Calu3 (cell line): ENCODE measurements around the gene KRTDAP. TPM values are rescaled to one million over a fixed set of nuclear protein-coding genes. Genes with fewer than 3 reads are reported as not detected.

Experiments
- BruUV-seq: library from RNA; stranded (reverse); fragments of 400-500 nt; replicated peaks from 2 replicates; lab custom pipeline; 2021; lab: Mats Ljungman, UMichigan
- CTCF ChIA-PET: fragments of 300-600 bp; sonication (Branson Sonifier 250); formaldehyde crosslinking; loops from one replicate; lab custom pipeline; 2022; ENCODE audit warnings: antibody characterized with exemption; lab: Charles Lee
- DNase-seq: peaks from one replicate; pipeline ENCODE4 v3.0.0; 2022
- H3K27ac Mint-ChIP-seq: one replicate; pipeline ENCODE4 v1.8.0; 2022; ENCODE audit warnings: mixed read lengths; ENCODE audit not compliant: unreplicated experiment
- H3K27me3 Mint-ChIP-seq: one replicate; pipeline ENCODE4 v1.8.0; 2022; ENCODE audit warnings: mixed read lengths; ENCODE audit not compliant: unreplicated experiment
- H3K36me3 Mint-ChIP-seq: one replicate; pipeline ENCODE4 v1.8.0; 2022; ENCODE audit warnings: mild to moderate bottlenecking, moderate library complexity, mixed read lengths; ENCODE audit not compliant: insufficient read depth, unreplicated experiment
- H3K4me1 Mint-ChIP-seq: one replicate; pipeline ENCODE4 v1.8.0; 2022; ENCODE audit warnings: mild to moderate bottlenecking, low read depth, mixed read lengths; ENCODE audit not compliant: unreplicated experiment
- H3K4me3 Mint-ChIP-seq: one replicate; pipeline ENCODE4 v1.8.0; 2022; ENCODE audit warnings: mild to moderate bottlenecking, low read depth, moderate library complexity, mixed read lengths; ENCODE audit not compliant: unreplicated experiment
- H3K9me3 Mint-ChIP-seq: one replicate; pipeline ENCODE4 v1.8.0; 2022; ENCODE audit warnings: low read depth, mixed read lengths; ENCODE audit not compliant: unreplicated experiment
- CTCF ChIP-seq: fragments of 200-600 bp; IDR thresholded peaks from one replicate; pipeline ENCODE4 v1.8.0; 2022; ENCODE audit warnings: antibody characterized with exemption; ENCODE audit not compliant: unreplicated experiment
- intact Hi-C: fragments of 100-400 bp; cut with micrococcal nuclease; formaldehyde crosslinking; loops from one replicate; pipeline ENCODE4 v1.10.0; 2022; ENCODE audit not compliant: unreplicated experiment
- total RNA-seq: library from RNA; stranded (reverse); gene quantifications from 2 replicates; pipeline ENCODE4 v1.2.3, GENCODE V29; 2022

The KRTDAP gene
- total RNA-seq, 1 experiment from 2014 or later, result not detected

DNA sequence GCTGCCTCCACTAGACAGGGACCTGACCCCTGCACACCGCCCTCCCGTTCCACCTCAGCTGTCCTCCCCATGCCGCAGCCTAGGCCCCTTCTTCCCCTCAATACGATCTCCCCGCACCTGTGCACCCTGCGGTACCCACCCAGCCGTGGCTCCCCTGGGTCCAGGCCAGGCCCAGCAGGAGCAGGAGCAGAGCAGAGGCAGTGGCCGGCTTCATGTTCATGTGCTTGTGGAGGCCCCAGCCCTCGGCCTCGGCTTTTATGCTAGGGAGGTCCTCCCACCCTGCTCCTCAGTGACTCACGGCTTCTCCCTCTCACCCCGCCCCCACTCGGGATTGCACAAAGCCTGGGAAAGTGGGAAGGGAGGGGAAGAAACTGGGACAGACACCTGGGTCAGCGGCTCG, 11.4 kb upstream of the KRTDAP start:
- H3K4me3 Mint-ChIP-seq, result no peak overlapping the region
- H3K4me1 Mint-ChIP-seq, result no peaks in the 10 kb centered on the region
- CTCF ChIA-PET, result no interaction called here
- H3K36me3 Mint-ChIP-seq, result peaks cover 72% of the 10 kb centered on the region
- H3K9me3 Mint-ChIP-seq, result no peaks in the 10 kb centered on the region
- no peaks in the 10 kb centered on the region for H3K27me3 Mint-ChIP-seq
- DNase-seq, result no peak
- H3K27ac Mint-ChIP-seq, result no peak overlapping the region
- BruUV-seq, result no TSS peak
- intact Hi-C loops, result no loop called here
- TF ChIP-seq CTCF, result no peak

- CTCF ChIA-PET, result no interaction called here
- H3K4me1 Mint-ChIP-seq, result no peaks in the 10 kb centered on the region
- no peak for TF ChIP-seq CTCF
- no peak for DNase-seq
- H3K27me3 Mint-ChIP-seq, result no peaks in the 10 kb centered on the region
- no peaks in the 10 kb centered on the region for H3K9me3 Mint-ChIP-seq
- H3K27ac Mint-ChIP-seq, result no peak overlapping the region
- BruUV-seq, result no TSS peak
- intact Hi-C loops, result no loop called here
- no peak overlapping the region for H3K4me3 Mint-ChIP-seq
- H3K36me3 Mint-ChIP-seq, result peaks cover 61% of the 10 kb centered on the region
These were observed 10.3 kb upstream of the KRTDAP start for GRCh38 chr19:35500611-35501010.

GRCh38 chr19:35498984-35499527, 8.8 kb upstream of the KRTDAP start:
- Mint-ChIP-seq H3K4me3 (no peak overlapping the region), H3K9me3 (no peaks in the 10 kb centered on the region), H3K27ac (no peak overlapping the region), H3K4me1 (no peaks in the 10 kb centered on the region), H3K27me3 (peaks cover 1% of the 10 kb centered on the region), H3K36me3 (peaks cover 49% of the 10 kb centered on the region)
- TF ChIP-seq CTCF, result no peak
- no peak for DNase-seq
- intact Hi-C loops, result no loop called here
- BruUV-seq, result no TSS peak
- CTCF ChIA-PET, result interaction anchor here (0.8 kb wide), 1 partner anchor 11 kb away, joined by 3 read pairs; no protein-coding TSS in a partner anchor

GRCh38 chr19:35498220-35498619, 8.0 kb upstream of the KRTDAP start:
- no peak for DNase-seq
- H3K36me3 Mint-ChIP-seq, result peaks cover 45% of the 10 kb centered on the region
- no peaks in the 10 kb centered on the region for H3K4me1 Mint-ChIP-seq
- intact Hi-C loops, result no loop called here
- H3K9me3 Mint-ChIP-seq, result no peaks in the 10 kb centered on the region
- no peak for TF ChIP-seq CTCF
- H3K27ac Mint-ChIP-seq, result no peak overlapping the region
- H3K27me3 Mint-ChIP-seq, result peaks cover 10% of the 10 kb centered on the region
- H3K4me3 Mint-ChIP-seq, result no peak overlapping the region
- CTCF ChIA-PET, result no interaction called here
- no TSS peak for BruUV-seq
